Stimulated activated CD8-positive, alpha-beta memory T cell treated with anti-CD3 and anti-CD28 coated beads, Interleukin-4, amount 100 ng/mL, for 1 hour (primary cell): Measurements from ENCODE around the gene GRIFIN.
"Not testable (repeated sequence)": the region's sequence is repeated elsewhere in the genome, so short reads cannot be mapped to it uniquely, and the experiment has no call there.

Experiments used
- DNase-seq, 2 donors: peaks; one replicate each; pipeline ENCODE4 v3.0.0-alpha.2; 2020; ENCODE audit warnings: low read depth in 2 of 2, low spot score in 1 of 2

Gene GRIFIN

GRCh38 chr7:2461268-2462026 lies 14.8 kb downstream of the GRIFIN start:
- DNase-seq = no peak

DNA sequence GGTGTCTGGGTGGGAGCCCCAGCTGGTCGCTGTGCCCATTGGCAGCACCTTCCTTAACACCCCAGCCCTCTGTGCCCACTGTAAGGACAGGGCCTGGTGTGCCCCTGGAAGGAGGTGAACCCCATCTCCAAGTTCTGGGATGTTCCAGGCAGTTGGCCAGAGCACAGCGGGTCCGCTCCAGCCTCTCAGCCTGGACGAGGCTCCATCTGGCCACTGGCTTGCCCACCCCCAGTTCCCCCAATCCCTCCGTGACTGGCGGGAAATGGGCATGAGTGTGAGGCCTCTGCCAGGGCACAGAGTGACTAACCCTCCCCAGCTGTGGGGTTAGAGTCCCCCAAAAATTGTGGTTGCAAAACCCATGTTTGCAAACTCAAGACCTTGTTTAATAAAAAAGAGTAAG lies 15.6 kb downstream of the GRIFIN start:
- no peak for DNase-seq

DNA sequence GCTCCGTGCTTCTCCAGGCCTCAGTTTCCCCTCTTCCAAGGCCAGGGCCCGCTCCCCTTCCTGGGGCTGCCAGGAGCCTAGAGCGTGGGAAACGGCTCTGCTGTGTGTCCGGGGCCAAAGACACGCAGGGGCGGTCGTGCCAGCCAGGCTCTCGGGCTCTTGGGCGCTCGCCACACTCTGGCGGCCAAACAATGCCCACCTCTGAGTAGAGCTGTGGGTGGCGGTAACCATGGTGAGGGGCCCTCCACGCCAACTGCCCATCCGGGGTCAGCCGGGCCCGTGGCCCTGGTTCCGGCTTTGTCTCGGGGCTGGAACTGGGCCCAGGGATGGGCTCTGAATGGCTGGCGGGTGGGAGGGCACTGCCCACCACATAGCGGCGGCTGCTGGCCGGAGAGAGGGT lies 16.0 kb downstream of the GRIFIN start:
- DNase-seq = no peak

- DNase-seq = no peak
These were observed 16.5 kb downstream of the GRIFIN start for GRCh38 chr7:2459674-2460073.

- DNase-seq = not testable (repeated sequence)
These were observed 22.3 kb downstream of the GRIFIN start for GRCh38 chr7:2453849-2454248.

DNA sequence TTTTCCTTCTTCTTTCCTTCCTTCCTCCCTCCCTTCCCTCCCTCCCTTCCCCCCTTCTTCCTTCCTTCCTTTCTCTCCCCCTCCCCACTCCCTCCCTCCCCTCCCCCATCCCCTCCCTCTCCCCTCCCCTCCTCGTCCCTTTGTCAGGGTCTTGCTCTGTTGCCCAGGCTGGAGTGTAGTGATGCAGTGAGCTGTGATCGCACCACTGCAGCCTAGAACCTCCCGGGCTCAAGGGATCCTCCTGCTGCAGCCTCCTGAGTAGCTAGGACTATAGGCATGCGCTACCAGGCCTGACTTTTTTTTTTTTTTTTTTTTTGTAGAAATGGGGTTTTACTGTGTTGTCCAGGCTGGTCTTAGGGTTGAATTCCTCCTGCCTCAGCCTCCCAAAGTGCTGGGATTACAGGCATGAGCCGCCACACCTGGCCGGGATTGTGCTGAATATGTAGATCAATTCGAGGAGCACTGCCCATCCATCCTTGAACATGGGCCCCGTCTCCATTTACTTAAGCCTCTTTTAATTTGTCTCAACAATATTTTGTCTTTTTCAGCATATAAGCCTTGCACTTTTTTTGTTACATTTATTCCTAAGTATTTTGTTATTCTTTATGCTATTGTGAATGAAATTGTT lies 23.4 kb downstream of the GRIFIN start:
- no peak for DNase-seq

DNA sequence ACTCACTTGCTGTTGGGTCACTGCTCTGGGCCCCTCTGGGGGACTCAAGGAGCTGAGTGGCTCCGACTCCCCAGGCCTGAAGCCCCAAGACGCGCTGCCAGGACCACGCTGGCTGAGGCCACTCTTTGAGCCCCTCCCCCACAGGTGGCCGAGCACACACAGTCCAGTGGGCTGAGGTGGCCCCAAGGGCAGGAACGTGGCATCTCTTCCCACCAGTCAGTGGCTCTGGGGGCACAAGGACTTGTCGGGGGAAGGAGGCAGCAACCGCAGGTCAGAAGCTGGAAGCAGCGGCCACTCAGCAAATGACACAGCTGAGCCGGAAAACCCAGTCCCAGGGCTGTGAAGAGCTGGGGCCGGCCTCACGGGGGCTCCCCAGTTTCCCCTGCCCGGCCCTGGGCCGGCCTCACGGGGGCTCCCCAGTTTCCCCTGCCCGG lies 24.1 kb downstream of the GRIFIN start:
- DNase-seq = no peak

- peak; percentile 50 to 65 for DNase-seq
These were observed 24.8 kb downstream of the GRIFIN start for GRCh38 chr7:2451171-2452073.

- DNase-seq = no peak
These were observed 25.7 kb downstream of the GRIFIN start for GRCh38 chr7:2450198-2451107.

DNA sequence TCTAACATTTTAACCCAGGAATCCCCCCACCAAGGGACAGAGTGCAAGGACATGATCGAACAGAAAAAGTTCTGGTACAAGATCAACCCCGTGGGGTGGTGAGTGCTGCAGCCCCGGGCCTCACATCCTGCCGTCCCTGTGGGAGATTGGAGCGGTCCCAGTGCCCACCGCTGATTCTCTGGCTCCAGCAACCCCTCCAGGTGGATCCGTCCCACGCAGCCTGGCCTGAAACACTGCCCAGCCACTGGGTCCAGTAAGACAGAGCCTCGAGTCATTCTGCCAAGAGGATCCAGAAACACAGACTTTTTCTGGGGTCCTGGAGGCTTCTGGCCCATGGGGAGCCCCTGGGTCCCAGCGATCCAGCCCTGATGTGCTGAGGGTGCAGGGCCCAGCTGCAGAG lies 29.5 kb downstream of the GRIFIN start:
- no peak for DNase-seq

DNA sequence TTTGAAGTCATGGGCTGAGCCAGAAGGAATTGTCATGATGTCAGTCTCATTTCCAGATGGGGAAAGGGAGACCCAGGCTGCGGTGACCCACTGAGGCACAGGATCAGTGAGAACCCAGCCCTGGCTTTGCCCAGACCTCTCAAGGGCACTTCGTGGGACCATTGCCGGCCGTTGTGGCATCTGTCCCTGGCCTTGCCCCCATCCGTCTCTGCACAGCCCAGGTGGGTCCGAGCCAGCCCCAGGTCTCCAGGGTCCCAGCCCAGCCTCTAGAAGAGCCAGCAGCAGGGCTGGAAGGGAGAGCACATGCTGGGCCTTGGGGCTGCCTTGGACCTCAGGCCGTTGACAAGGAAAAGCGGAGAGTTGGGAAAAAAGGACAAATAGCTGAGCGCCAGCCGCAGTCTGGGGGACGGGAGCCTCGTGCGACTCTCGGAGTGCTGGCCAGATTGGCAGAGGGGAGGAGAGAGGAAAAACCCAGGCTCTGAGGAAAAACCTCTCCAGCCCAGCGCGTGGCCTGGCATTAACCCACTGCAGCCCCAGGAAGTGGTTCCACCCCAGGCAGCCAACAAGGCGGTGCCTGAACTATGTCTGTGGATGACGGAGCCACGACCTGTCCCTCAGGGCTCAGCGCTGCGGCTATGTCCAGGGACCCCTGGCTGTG lies 30.2 kb downstream of the GRIFIN start:
- DNase-seq = no peak

DNA sequence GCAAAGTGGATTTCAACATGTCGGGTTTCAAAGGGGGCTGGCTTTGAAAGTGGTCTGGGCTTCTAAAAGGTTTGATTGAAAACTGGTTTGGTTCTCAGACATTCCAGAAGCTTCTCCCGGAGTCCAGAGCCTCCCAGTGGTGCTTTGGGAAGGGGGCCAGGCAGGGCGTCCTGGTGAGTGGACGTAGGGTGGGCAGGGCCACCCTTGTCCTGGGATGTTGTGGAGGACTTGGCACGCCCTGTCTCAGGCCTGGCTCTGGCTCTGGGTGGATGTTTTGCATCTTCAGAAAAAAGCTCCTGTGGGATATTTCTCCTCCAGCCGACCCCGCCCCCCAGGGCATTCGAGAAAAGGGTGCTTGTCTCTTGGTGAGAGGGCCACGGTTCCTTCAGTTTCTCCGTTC lies 31.2 kb downstream of the GRIFIN start:
- DNase-seq = no peak

DNA sequence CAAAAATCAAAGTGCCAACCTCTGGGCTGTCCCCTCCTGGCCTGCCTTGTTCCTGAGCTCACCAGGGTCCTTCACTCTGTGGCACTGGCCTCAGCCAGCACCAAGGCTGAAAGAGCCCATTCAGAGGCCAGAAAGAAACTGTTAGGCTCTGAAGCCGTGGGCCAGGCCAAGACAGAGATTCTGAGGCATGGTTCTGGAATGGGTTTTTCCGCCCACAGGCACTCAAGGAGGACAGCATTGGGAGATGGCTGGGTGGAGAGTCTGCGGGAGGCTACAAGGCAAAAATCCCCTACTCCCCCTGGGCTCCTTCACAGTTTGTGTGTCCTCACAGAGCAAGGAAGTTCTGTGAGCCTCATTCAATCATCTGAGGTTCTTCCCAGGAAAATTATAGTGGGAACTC lies 31.7 kb downstream of the GRIFIN start:
- DNase-seq = no peak

DNA sequence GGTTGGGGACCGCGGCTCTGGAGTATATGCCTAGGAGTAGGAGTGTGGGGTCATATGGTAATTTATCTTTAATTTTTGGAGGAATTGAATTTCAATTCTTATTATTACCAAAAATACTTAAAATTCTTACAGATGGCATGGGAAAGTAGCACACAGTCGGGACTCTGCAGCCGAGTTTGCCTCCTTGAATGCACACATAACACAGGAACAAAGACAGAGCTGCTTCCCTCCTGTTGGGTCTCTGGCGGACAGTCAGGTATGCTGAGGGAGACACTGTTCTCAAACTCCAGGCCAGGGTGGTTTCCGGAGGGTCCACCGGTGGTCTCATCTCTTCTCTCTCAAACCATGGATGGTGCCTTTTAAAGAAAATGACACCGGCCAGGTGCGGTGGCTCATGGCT lies 32.7 kb downstream of the GRIFIN start:
- no peak for DNase-seq

GRCh38 chr7:2441430-2442058 lies 34.7 kb downstream of the GRIFIN start:
- DNase-seq = no peak

- DNase-seq = no peak
These were observed 35.5 kb downstream of the GRIFIN start for GRCh38 chr7:2440608-2441245.

- no peak for DNase-seq
These were observed 37.4 kb downstream of the GRIFIN start for GRCh38 chr7:2438775-2439174.

GRCh38 chr7:2438186-2438585 lies 38.0 kb downstream of the GRIFIN start:
- DNase-seq = no peak

DNA sequence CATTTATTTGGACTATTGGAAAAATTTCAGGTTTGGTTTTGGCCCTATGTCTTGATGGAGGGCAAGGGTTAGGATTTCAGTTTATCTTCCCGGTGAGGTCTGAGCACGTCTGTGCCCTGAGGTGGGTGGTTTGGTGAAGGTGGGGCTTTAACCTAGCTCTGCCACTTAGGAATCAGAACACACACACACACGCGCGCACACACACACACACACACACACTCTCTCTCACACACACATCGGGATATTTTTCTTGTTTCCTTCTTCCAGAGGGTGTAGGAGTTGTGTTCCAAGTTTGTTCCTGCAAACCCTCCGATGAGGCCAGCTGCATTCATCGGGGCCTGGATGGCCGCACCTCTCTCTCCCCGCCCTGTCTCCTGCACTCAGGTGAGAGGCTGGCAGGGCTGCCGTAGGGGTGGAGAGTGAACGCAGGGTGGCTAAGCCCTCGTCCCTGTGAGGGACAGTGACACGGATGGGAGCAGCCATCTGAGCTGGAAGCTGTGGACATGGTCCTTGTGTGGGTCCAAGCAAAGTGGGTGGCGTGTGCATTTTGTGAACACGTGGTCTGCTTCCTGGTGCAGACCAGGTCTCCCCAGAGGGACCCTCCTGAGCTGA lies 38.6 kb downstream of the GRIFIN start:
- no peak for DNase-seq
